Hepatocyte (in vitro differentiated cells): ENCODE results near the gene SLC1A3. TPM values are rescaled to one million over a fixed set of nuclear protein-coding genes. Genes with fewer than 3 reads are reported as not detected.

ENCODE experiments used
- DNase-seq: peaks from one replicate; pipeline ENCODE4 v3.0.0-alpha.2; 2016; ENCODE audit warnings: low spot score
- H2AFZ ChIP-seq: fragments of 200-600 bp; sonication (generic); 2 replicates; pipeline ENCODE4 v1.6.0; 2016; ENCODE audit warnings: antibody characterized with exemption, mild to moderate bottlenecking
- H3K27ac ChIP-seq: fragments of 200-600 bp; sonication (generic); 2 replicates; pipeline ENCODE4 v1.5.1; 2016; ENCODE audit warnings: mild to moderate bottlenecking
- H3K27me3 ChIP-seq: fragments of 200-600 bp; sonication (generic); 2 replicates; pipeline ENCODE4 v1.6.1; 2016
- H3K36me3 ChIP-seq: fragments of 200-600 bp; sonication (generic); replicated peaks from 2 replicates; pipeline ENCODE4 v1.5.1; 2016; ENCODE audit warnings: low read depth; ENCODE audit not compliant: insufficient read depth
- H3K4me1 ChIP-seq: fragments of 200-600 bp; sonication (generic); 2 replicates; pipeline ENCODE4 v1.5.1; 2016; ENCODE audit warnings: mild to moderate bottlenecking, moderate library complexity; ENCODE audit not compliant: insufficient read depth
- H3K4me2 ChIP-seq: fragments of 200-600 bp; sonication (generic); 2 replicates; pipeline ENCODE4 v1.6.0; 2016
- H3K4me3 ChIP-seq: fragments of 200-600 bp; sonication (generic); 2 replicates; pipeline ENCODE4 v1.5.1; 2016; ENCODE audit warnings: mild to moderate bottlenecking
- H3K79me2 ChIP-seq: fragments of 200-600 bp; sonication (generic); 2 replicates; pipeline ENCODE4 v1.6.0; 2017; ENCODE audit warnings: mild to moderate bottlenecking
- H3K9me2 ChIP-seq: fragments of 200-600 bp; sonication (generic); replicated peaks from 2 replicates; pipeline ENCODE4 v1.6.0; 2017; ENCODE audit warnings: mild to moderate bottlenecking; ENCODE audit not compliant: insufficient read depth
- H3K9me3 ChIP-seq: fragments of 200-600 bp; sonication (generic); 2 replicates; pipeline ENCODE4 v1.5.1; 2016; ENCODE audit warnings: low read depth, mild to moderate bottlenecking
- H4K20me1 ChIP-seq: fragments of 200-600 bp; sonication (generic); 2 replicates; pipeline ENCODE4 v1.6.0; 2016; ENCODE audit warnings: mild to moderate bottlenecking; ENCODE audit not compliant: insufficient read depth, poor library complexity, severe bottlenecking
- CTCF ChIP-seq: fragments of 200-600 bp; sonication (generic); IDR thresholded peaks from 2 replicates; pipeline ENCODE4 v1.5.1; 2016; ENCODE audit warnings: antibody characterized with exemption, mild to moderate bottlenecking; ENCODE audit not compliant: poor library complexity
- EZH2 ChIP-seq: fragments of 200-600 bp; sonication (generic); IDR thresholded peaks from 2 replicates; pipeline ENCODE4 v1.6.1; 2016; ENCODE audit warnings: antibody characterized with exemption, mild to moderate bottlenecking, borderline replicate concordance
- EZH2phosphoT487 ChIP-seq: fragments of 200-600 bp; sonication (generic); IDR thresholded peaks from one replicate; pipeline ENCODE4 v1.6.1; 2018; ENCODE audit warnings: antibody characterized with exemption, mild to moderate bottlenecking, low read depth, moderate library complexity; ENCODE audit not compliant: unreplicated experiment, severe bottlenecking
- WGBS: methylation state at CpG from one replicate; pipeline ENCODE4 v1.1.6; 2016; ENCODE audit warnings: low lambda C conversion rate; ENCODE audit errors: missing lambda C conversion rate; 5-methylcytosine and 5-hydroxymethylcytosine counted together
- polyA plus RNA-seq: library from polyadenylated mRNA; unstranded; fragments of >200 nt; fragmentation: Nextera tagmentation; extraction: Ambion mirVana; gene quantifications from 2 replicates; pipeline ENCODE4 v1.2.1, GENCODE V29; 2016
- total RNA-seq: library from RNA; depleted of rRNA; stranded (reverse); fragments of >200 nt; gene quantifications from 2 replicates; pipeline ENCODE4 v1.2.3, GENCODE V29; 2014

SLC1A3 gene
- total RNA-seq (42.3 and 44.1 TPM in 2 replicates), polyA plus RNA-seq (32.3 and 39.6 TPM in 2 replicates)

- WGBS = under 1% methylated on average over 20 of the region's 20 CpGs
Observed at GRCh38 chr5:36606428-36607113, at the start of gene SLC1A3. TSS of gene SLC1A3 (plus strand) at chr5:36606606. CDS start at chr5:36608424, 1,818 bp downstream.

GRCh38 chr5:36558641-36559040 lies 47.8 kb upstream of the SLC1A3 start:
- no peak for DNase-seq
- H3K4me1 ChIP-seq = no peaks in the 10 kb centered on the region
- H2AFZ ChIP-seq = no peak overlapping the region
- H3K36me3 ChIP-seq = no peaks in the 10 kb centered on the region
- no peaks in the 10 kb centered on the region for H3K9me2 ChIP-seq
- no peaks in the 10 kb centered on the region for H3K9me3 ChIP-seq
- H3K27me3 ChIP-seq = no peaks in the 10 kb centered on the region
- no peak overlapping the region for H3K4me2 ChIP-seq
- H4K20me1 ChIP-seq = no peaks in the 10 kb centered on the region
- H3K27ac ChIP-seq = no peak overlapping the region
- H3K79me2 ChIP-seq = no peaks in the 10 kb centered on the region
- WGBS = 92% methylated on average over 2 of the region's 2 CpGs
- TF ChIP-seq CTCF = no peak
- no peak for TF ChIP-seq EZH2phosphoT487
- no peak for TF ChIP-seq EZH2
- H3K4me3 ChIP-seq = no peak overlapping the region

More at GRCh38 chr5:36606428-36607113, at the start of gene SLC1A3:
- peak within 1 kb of the TSS; percentile 85 for H2AFZ ChIP-seq
- no peaks in the 10 kb centered on the region for H3K27me3 ChIP-seq
- no peaks in the 10 kb centered on the region for H3K9me2 ChIP-seq
- TF ChIP-seq CTCF (no peak), EZH2 (no peak), EZH2phosphoT487 (no peak)
- peaks cover 5% of the 10 kb centered on the region for H3K36me3 ChIP-seq
- peak within 1 kb of the TSS; percentile 78 for H3K27ac ChIP-seq
- H3K4me3 ChIP-seq = peak within 1 kb of the TSS; percentile 72
- H3K4me2 ChIP-seq = peak within 1 kb of the TSS; percentile 81
- H3K4me1 ChIP-seq = no peaks in the 10 kb centered on the region
- peak; percentile 79 for DNase-seq
- peaks cover 43% of the 10 kb centered on the region for H3K79me2 ChIP-seq
- no peaks in the 10 kb centered on the region for H3K9me3 ChIP-seq
- no peaks in the 10 kb centered on the region for H4K20me1 ChIP-seq

- H3K9me2 ChIP-seq = no peaks in the 10 kb centered on the region
- no peak overlapping the region for H2AFZ ChIP-seq
- H3K4me1 ChIP-seq = no peaks in the 10 kb centered on the region
- DNase-seq = no peak
- no peaks in the 10 kb centered on the region for H3K27me3 ChIP-seq
- H4K20me1 ChIP-seq = no peaks in the 10 kb centered on the region
- no peak overlapping the region for H3K4me2 ChIP-seq
- no peak overlapping the region for H3K27ac ChIP-seq
- no peaks in the 10 kb centered on the region for H3K79me2 ChIP-seq
- no peak for TF ChIP-seq CTCF
- no peak for TF ChIP-seq EZH2
- TF ChIP-seq EZH2phosphoT487 = no peak
- no peak overlapping the region for H3K4me3 ChIP-seq
- 93% methylated on average over 3 of the region's 3 CpGs for WGBS
- no peaks in the 10 kb centered on the region for H3K9me3 ChIP-seq
- H3K36me3 ChIP-seq = no peaks in the 10 kb centered on the region
Observed at GRCh38 chr5:36561601-36562000, 44.8 kb upstream of the SLC1A3 start.
